Middle frontal gyrus (tissue), 1 donor: ENCODE measurements around the gene ACVR1.
"Not testable (repeated sequence)": the region's sequence is repeated elsewhere in the genome, so short reads cannot be mapped to it uniquely, and the experiment has no call there.

Experiments
- DNase-seq: peaks from one replicate; pipeline ENCODE4 v3.0.0-alpha.2; 2015; ENCODE audit warnings: low spot score; ENCODE audit errors: extremely low spot score

ACVR1 gene

GRCh38 chr2:157725846-157726245, 150.3 kb downstream of the ACVR1 start:
- DNase-seq: no peak

- DNase-seq: no peak
These were observed 153.4 kb downstream of the ACVR1 start for GRCh38 chr2:157722580-157723234.

- DNase-seq: no peak
These were observed 155.6 kb downstream of the ACVR1 start for GRCh38 chr2:157720504-157720903.

GRCh38 chr2:157704653-157705052, 171.5 kb downstream of the ACVR1 start:
- not testable (repeated sequence) for DNase-seq

GRCh38 chr2:157704148-157704547, 172.0 kb downstream of the ACVR1 start:
- DNase-seq: not testable (repeated sequence)

GRCh38 chr2:157699806-157700205, 176.3 kb downstream of the ACVR1 start:
- no peak for DNase-seq

- DNase-seq: no peak
These were observed 177.1 kb downstream of the ACVR1 start for GRCh38 chr2:157699009-157699408.

- no peak for DNase-seq
These were observed 177.7 kb downstream of the ACVR1 start for GRCh38 chr2:157698430-157698829.

GRCh38 chr2:157696036-157696435, 180.1 kb downstream of the ACVR1 start:
- no peak for DNase-seq

GRCh38 chr2:157692768-157693167, 183.4 kb downstream of the ACVR1 start:
- DNase-seq: no peak

GRCh38 chr2:157691695-157692094, 184.4 kb downstream of the ACVR1 start:
- no peak for DNase-seq

GRCh38 chr2:157691131-157691530, 185.0 kb downstream of the ACVR1 start:
- no peak for DNase-seq
